Measurements from ENCODE around the gene PPP3CA.

Gene PPP3CA

DNA sequence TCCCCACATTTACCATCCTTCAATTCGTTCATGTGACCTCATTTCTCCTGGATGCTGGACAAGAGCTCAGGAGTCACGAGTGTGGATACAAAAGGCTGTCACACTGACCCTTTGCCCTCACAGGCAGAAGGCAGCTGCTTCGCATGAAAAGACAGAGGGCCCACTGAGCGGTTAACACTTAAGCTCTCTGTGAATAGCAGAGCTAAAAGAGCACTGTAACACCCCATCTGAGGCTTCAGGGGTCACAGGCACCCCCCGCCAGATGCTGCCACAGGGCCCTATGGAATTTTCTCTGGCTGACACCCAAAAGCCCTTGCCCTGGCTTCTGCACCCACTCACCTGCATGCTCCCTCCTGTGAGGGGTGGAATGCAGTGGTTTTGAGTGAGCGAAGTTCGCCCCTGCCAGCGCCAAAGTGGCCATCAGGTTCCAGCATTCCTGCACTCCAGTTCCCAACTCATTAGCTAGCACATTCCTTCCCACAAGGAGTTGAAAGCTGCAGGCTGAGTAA lies 360.9 kb downstream of the PPP3CA start:
- Histone ChIP-seq H3K4me1 (ENCODE audit: low read depth, poor library complexity, severe bottlenecking) (no peaks in the 10 kb centered on the region), H3K4me2 (no peak overlapping the region)
- TF ChIP-seq, protein P1, sequence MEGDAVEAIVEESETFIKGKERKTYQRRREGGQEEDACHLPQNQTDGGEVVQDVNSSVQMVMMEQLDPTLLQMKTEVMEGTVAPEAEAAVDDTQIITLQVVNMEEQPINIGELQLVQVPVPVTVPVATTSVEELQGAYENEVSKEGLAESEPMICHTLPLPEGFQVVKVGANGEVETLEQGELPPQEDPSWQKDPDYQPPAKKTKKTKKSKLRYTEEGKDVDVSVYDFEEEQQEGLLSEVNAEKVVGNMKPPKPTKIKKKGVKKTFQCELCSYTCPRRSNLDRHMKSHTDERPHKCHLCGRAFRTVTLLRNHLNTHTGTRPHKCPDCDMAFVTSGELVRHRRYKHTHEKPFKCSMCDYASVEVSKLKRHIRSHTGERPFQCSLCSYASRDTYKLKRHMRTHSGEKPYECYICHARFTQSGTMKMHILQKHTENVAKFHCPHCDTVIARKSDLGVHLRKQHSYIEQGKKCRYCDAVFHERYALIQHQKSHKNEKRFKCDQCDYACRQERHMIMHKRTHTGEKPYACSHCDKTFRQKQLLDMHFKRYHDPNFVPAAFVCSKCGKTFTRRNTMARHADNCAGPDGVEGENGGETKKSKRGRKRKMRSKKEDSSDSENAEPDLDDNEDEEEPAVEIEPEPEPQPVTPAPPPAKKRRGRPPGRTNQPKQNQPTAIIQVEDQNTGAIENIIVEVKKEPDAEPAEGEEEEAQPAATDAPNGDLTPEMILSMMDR (conservative IDR thresholded peaks at IDR 0.05; ENCODE audit: low read depth, low read length): no peak

DNA sequence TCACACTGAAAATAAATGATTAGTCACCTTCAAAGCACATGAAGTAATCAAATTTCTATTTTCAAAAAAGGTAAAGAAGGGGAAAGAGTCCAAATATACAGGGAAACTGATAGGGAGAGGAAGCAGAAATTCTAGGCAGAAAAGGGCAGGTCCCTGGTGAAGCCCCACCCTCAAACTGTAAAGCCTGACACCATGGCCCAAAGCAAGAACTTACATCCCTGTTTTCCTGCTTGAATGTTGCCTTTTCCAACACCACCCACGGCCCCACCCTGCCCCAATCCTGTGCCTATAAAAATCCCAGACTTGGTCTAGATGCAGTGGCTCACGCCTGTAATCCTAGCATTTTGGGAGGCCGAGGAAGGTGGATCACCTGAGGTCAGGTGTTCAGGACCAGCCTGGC lies 361.8 kb downstream of the PPP3CA start:
- no peaks in the 10 kb centered on the region for H3K36me3 ChIP-seq (ENCODE audit: insufficient read depth)
- no peaks in the 10 kb centered on the region for H3K4me1 ChIP-seq (ENCODE audit: low read depth, poor library complexity, severe bottlenecking)
- no peak overlapping the region for H2AFZ ChIP-seq (ENCODE audit: low read depth)
- TF ChIP-seq, protein P1 (conservative IDR thresholded peaks at IDR 0.05; ENCODE audit: low read depth, low read length): no peak
- H3K27me3 ChIP-seq (ENCODE audit: insufficient read depth, low read depth): no peaks in the 10 kb centered on the region
- no peak overlapping the region for H3K4me2 ChIP-seq
- no peak overlapping the region for H3K9ac ChIP-seq
- H4K20me1 ChIP-seq (ENCODE audit: insufficient read depth): no peaks in the 10 kb centered on the region
- no peaks in the 10 kb centered on the region for H3K79me2 ChIP-seq (ENCODE audit: insufficient read depth, low read depth)
- H3K27ac ChIP-seq: no peak overlapping the region
- H3K4me3 ChIP-seq (IDR thresholded peaks at IDR 0.05; ENCODE audit: insufficient read depth, low read depth, low read length): no peak overlapping the region

More for the DNA sequence above, 360.9 kb downstream of the PPP3CA start:
- Histone ChIP-seq H3K27ac (no peak overlapping the region), H3K36me3 (ENCODE audit: insufficient read depth) (no peaks in the 10 kb centered on the region), H3K79me2 (ENCODE audit: insufficient read depth, low read depth) (no peaks in the 10 kb centered on the region), H3K27me3 (ENCODE audit: insufficient read depth, low read depth) (no peaks in the 10 kb centered on the region), H3K9ac (no peak overlapping the region), H4K20me1 (ENCODE audit: insufficient read depth) (no peaks in the 10 kb centered on the region), H2AFZ (ENCODE audit: low read depth) (no peak overlapping the region), H3K4me3 (IDR thresholded peaks at IDR 0.05; ENCODE audit: insufficient read depth, low read depth, low read length) (no peak overlapping the region)

DNA sequence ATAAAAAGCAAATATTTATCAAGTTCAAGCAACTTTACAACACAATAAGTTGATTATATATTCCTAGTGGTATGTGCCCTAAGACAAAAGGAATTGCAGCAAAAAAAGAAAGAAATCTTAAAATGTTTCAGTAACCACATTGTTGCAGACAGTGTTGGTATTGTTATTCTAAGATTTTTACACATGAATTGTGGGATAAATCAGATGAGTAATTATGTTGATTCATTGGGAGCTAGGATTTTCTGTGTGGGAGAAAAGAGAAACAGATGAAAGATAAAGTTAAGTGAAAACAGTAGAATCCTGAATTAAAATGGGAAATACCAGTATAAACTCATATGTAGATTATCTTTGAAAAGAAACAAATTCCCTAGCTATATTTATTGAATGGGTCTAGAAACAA lies 362.4 kb downstream of the PPP3CA start:
- TF ChIP-seq, protein P1 (conservative IDR thresholded peaks at IDR 0.05; ENCODE audit: low read depth, low read length): no peak
- Histone ChIP-seq H3K9ac (no peak overlapping the region), H2AFZ (ENCODE audit: low read depth) (no peak overlapping the region), H3K79me2 (ENCODE audit: insufficient read depth, low read depth) (no peaks in the 10 kb centered on the region), H3K36me3 (ENCODE audit: insufficient read depth) (no peaks in the 10 kb centered on the region), H3K4me1 (ENCODE audit: low read depth, poor library complexity, severe bottlenecking) (no peaks in the 10 kb centered on the region), H3K4me2 (no peak overlapping the region), H3K4me3 (IDR thresholded peaks at IDR 0.05; ENCODE audit: insufficient read depth, low read depth, low read length) (no peak overlapping the region), H4K20me1 (ENCODE audit: insufficient read depth) (no peaks in the 10 kb centered on the region), H3K27ac (no peak overlapping the region), H3K27me3 (ENCODE audit: insufficient read depth, low read depth) (no peaks in the 10 kb centered on the region)

DNA sequence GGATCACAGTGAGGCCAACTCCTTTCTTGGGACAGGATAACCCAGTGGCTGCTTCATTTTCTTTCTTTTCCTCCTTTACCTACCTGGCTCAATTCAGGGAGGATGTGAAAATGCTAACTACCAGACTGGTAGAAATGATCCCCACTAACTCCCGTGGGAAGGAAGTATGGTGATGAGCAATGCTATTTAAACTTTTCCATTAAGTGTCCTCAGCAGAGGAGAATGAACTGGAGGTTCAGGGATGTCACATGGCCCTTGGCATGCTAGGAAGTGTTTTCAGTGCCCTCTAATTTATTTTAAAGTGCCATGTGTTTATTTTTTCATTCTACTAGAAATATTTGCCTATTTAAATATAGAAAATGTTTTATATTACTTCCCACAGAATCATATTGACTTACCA lies 363.9 kb downstream of the PPP3CA start:
- Histone ChIP-seq H3K4me2 (no peak overlapping the region), H3K36me3 (ENCODE audit: insufficient read depth) (no peaks in the 10 kb centered on the region), H3K4me3 (IDR thresholded peaks at IDR 0.05; ENCODE audit: insufficient read depth, low read depth, low read length) (no peak overlapping the region), H3K27ac (no peak overlapping the region), H3K4me1 (ENCODE audit: low read depth, poor library complexity, severe bottlenecking) (no peaks in the 10 kb centered on the region), H3K79me2 (ENCODE audit: insufficient read depth, low read depth) (no peaks in the 10 kb centered on the region), H2AFZ (ENCODE audit: low read depth) (no peak overlapping the region), H3K27me3 (ENCODE audit: insufficient read depth, low read depth) (no peaks in the 10 kb centered on the region), H3K9ac (no peak overlapping the region), H4K20me1 (ENCODE audit: insufficient read depth) (no peaks in the 10 kb centered on the region)
- TF ChIP-seq, protein P1 (conservative IDR thresholded peaks at IDR 0.05; ENCODE audit: low read depth, low read length): no peak

Data from KMS-11 (cell line).